ENCODE results near the gene FNTB.

DNA sequence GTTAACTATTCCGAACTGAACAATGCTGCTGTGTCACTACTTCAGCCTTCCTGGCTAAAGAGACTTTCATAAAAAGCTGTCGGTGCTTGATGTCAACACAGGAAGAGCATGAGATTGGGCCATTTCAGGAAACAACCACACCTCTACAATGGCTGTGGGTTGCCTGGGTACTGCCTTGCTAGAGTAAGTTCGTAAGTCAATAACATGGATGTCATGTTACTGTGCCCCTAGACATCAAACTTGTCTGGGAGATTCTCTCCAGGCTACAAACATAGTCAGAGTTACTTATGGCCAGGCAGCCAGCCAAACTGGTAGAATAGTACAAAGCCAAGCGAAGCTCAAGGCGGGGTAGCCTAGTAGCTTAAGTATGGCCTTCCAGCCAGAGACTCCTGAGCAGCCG, 92.5 kb downstream of the FNTB start:
- TF ChIP-seq, protein P1, sequence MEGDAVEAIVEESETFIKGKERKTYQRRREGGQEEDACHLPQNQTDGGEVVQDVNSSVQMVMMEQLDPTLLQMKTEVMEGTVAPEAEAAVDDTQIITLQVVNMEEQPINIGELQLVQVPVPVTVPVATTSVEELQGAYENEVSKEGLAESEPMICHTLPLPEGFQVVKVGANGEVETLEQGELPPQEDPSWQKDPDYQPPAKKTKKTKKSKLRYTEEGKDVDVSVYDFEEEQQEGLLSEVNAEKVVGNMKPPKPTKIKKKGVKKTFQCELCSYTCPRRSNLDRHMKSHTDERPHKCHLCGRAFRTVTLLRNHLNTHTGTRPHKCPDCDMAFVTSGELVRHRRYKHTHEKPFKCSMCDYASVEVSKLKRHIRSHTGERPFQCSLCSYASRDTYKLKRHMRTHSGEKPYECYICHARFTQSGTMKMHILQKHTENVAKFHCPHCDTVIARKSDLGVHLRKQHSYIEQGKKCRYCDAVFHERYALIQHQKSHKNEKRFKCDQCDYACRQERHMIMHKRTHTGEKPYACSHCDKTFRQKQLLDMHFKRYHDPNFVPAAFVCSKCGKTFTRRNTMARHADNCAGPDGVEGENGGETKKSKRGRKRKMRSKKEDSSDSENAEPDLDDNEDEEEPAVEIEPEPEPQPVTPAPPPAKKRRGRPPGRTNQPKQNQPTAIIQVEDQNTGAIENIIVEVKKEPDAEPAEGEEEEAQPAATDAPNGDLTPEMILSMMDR (IDR thresholded peaks at IDR 0.05; ENCODE audit: insufficient read depth, low read depth, low read length) = no peak
- TF ChIP-seq EZH2 (IDR thresholded peaks at IDR 0.05; ENCODE audit: insufficient read depth, low read length) = no peak

Measured in astrocyte (in vitro differentiated cells and primary cell).